RWPE1 (cell line): Measurements from ENCODE around the gene OR2T6.

ENCODE experiments used
- CTCF ChIA-PET: fragments of 350-600 bp; sonication (Branson Sonifier 250); formaldehyde crosslinking; extraction: SDS; loops from one replicate; lab custom pipeline; 2021; lab: Yijun Ruan, JAX
- POLR2A ChIA-PET: fragments of 400-600 bp; formaldehyde crosslinking; extraction: SDS; loops from one replicate; lab custom pipeline; 2020; ENCODE audit warnings: antibody characterized with exemption; ENCODE audit not compliant: low non-redundant PET; lab: Yijun Ruan, JAX
- DNase-seq: peaks from one replicate; pipeline ENCODE4 v3.0.0; 2012; ENCODE audit warnings: low spot score
- H3K27ac ChIP-seq: fragments of 450-650 bp; 2 replicates; pipeline ENCODE4 v1.5.1; 2017
- CTCF ChIP-seq: fragments of 450-650 bp; conservative IDR thresholded peaks from 2 replicates; pipeline ENCODE4 v1.5.1; 2017; ENCODE audit warnings: low read depth, mild to moderate bottlenecking

OR2T6 gene

GRCh38 chr1:248375446-248375845, at the start of gene OR2T6:
TSS of gene OR2T6 (plus strand) at chr1:248375746. CDS start at chr1:248387609, 11,863 bp downstream.
- no peak for TF ChIP-seq CTCF
- DNase-seq: no peak
- ChIA-PET POLR2A (no interaction called here), CTCF (interaction anchor here (1.1 kb wide), 1 partner anchor 40 kb away, joined by 3 read pairs; no protein-coding TSS in a partner anchor)
- H3K27ac ChIP-seq: no peak within 1 kb of the TSS

GRCh38 chr1:248343451-248343850, 32.1 kb upstream of the OR2T6 start:
- no peak for TF ChIP-seq CTCF
- POLR2A ChIA-PET: no interaction called here
- CTCF ChIA-PET: no interaction called here
- no peak for DNase-seq
- H3K27ac ChIP-seq: no peak overlapping the region

DNA sequence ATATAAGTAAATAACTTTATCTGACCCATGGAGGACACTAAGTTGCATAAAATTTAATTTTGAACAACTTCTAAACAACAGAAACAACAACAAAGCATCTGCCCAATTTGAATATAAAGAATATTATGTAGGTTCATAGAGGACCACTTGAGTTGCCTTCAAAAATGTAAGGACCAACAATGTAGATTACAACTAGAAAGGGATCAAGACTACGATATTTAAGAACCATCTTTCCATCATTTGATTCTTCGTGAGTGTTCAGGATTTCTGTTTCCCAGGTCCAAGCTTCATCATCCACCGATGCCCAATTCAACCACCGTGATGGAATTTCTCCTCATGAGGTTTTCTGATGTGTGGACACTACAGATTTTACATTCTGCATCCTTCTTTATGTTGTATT, 27.1 kb upstream of the OR2T6 start, which contains the start of gene OR14C36:
Gene OR14C36 (plus strand): TSS at position 301 of the 400 bp plus-strand sequence. CDS start 0 bp downstream, at position 301.
- TF ChIP-seq CTCF: no peak
- CTCF ChIA-PET: no interaction called here
- no peak for DNase-seq
- POLR2A ChIA-PET: no interaction called here
- no peak within 1 kb of the TSS for H3K27ac ChIP-seq

DNA sequence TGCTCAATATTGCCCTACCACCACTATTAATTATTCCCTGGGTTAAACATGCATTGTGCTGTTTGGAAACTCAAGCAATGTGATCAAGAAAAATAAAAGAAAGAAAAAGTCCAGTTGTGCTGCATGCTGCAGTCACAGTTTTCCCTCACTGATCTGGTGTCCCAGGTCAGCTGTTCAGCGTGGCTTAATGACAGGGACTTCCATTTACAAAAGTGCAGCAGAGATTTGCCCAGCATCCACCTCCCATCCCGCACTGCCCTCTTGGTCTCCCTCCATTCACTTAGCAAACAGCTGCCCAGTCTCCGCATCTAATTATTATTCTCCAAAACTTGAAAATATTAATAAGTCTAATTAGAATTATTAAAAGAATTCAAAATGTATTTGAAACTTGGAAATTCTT, 16.1 kb upstream of the OR2T6 start:
- no peak overlapping the region for H3K27ac ChIP-seq
- no peak for TF ChIP-seq CTCF
- ChIA-PET CTCF (no interaction called here), POLR2A (no interaction called here)
- no peak for DNase-seq

DNA sequence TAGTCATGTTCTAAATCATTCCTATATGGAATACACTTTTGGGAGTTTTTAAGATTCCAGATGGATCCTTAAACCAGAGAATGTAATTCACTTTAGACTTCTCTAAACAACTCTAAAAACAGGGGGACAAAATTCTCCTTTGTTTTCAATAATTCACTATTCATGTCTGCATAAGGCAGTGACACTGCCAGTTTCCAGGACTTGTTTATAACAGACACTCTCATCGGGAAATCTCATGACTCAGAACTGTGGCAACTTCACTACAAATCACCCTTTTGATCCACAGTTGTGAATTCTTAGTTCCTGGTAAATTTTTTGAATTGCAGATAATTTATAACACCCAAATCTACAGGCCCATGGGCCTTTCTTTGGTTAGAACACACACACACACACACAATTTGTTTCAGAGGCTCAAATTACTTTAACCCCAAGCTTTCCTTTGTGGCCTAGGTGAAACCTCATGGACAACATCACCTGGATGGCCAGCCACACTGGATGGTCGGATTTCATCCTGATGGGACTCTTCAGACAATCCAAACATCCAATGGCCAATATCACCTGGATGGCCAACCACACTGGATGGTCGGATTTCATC, 14.3 kb upstream of the OR2T6 start, which contains the start of gene OR2T4:
Gene OR2T4 (plus strand): TSS at position 545 of the 595 bp plus-strand sequence. CDS start 0 bp downstream, at position 545.
- ChIA-PET POLR2A (no interaction called here), CTCF (no interaction called here)
- no peak for TF ChIP-seq CTCF
- no peak for DNase-seq
- no peak within 1 kb of the TSS for H3K27ac ChIP-seq

- ChIA-PET CTCF (no interaction called here), POLR2A (no interaction called here)
- H3K27ac ChIP-seq: no peak overlapping the region
- TF ChIP-seq CTCF: no peak
- DNase-seq: no peak
Measured at GRCh38 chr1:248366609-248367008, 8.9 kb upstream of the OR2T6 start.
